T-cell (primary cell): ENCODE results near the gene TXNDC2. TPM values are rescaled to one million over a fixed set of nuclear protein-coding genes. Genes with fewer than 3 reads are reported as not detected.

Experiments used
- ATAC-seq, 4 experiments: fragments of 200-7000 bp in 3 of 4; fragments of 150-1000 bp in 1 of 4; cut with Tn5 transposase; replicated peaks in 1 of 4; 1 replicate in 3 of 4; 2 replicates in 1 of 4; pipeline ENCODE4 v1.10.0; 2021; ENCODE audit warnings: moderate library complexity in 3 of 4, mild to moderate bottlenecking in 2 of 4, moderate number of reproducible peaks in 1 of 4
- CTCF ChIA-PET, 2 donors: fragments of 300-600 bp; sonication (Branson Sonifier 250); formaldehyde crosslinking; loops; one replicate each; lab custom pipeline; 2022; ENCODE audit warnings: antibody characterized with exemption in 2 of 2; lab: Charles Lee
- POLR2A ChIA-PET, 2 donors: fragments of 300-600 bp; sonication (Branson Sonifier 250); formaldehyde crosslinking; loops; one replicate each; lab custom pipeline; 2022; ENCODE audit warnings: antibody characterized with exemption in 2 of 2; lab: Charles Lee
- DNase-seq, 35 experiments: peaks; one replicate each; pipeline versions ENCODE4 v3.0.0 to v3.0.0-alpha.2; 2013 to 2023
- H3K27ac ChIP-seq: one replicate; pipeline ENCODE4 v1.5.1; 2013; ENCODE audit warnings: low read length
- H3K27me3 ChIP-seq, 2 experiments: replicated peaks in 1 of 2; 1 replicate in 1 of 2; 2 replicates in 1 of 2; pipeline versions ENCODE4 v1.6.1 to v1.7.0; 2013; ENCODE audit warnings: low read length in 1 of 2, mixed read lengths in 1 of 2; ENCODE audit not compliant: control insufficient read depth in 2 of 2, insufficient read depth in 2 of 2; ENCODE audit errors: extremely low read depth in 1 of 2
- H3K36me3 ChIP-seq, 2 donors: 1 replicate in 1 of 2; 2 replicates in 1 of 2; pipeline versions ENCODE4 v1.6.1 to v1.7.0; 2013; ENCODE audit warnings: low read length in 1 of 2; ENCODE audit not compliant: control insufficient read depth in 2 of 2, insufficient read depth in 1 of 2; ENCODE audit errors: extremely low read depth in 1 of 2
- H3K4me1 ChIP-seq, 2 experiments: 1 replicate in 1 of 2; 2 replicates in 1 of 2; pipeline versions ENCODE4 v1.6.1 to v1.7.0; 2013; ENCODE audit warnings: low read length in 2 of 2, mixed read lengths in 1 of 2; ENCODE audit not compliant: insufficient read depth in 2 of 2, control insufficient read depth in 1 of 2; ENCODE audit errors: extremely low read depth in 1 of 2
- H3K4me3 ChIP-seq, 2 donors: 1 replicate in 1 of 2; 2 replicates in 1 of 2; pipeline versions ENCODE4 v1.5.1 to v1.7.0; 2013; ENCODE audit warnings: mild to moderate bottlenecking in 2 of 2, low read length in 1 of 2, moderate library complexity in 1 of 2; ENCODE audit not compliant: control insufficient read depth in 1 of 2; ENCODE audit errors: extremely low read depth in 1 of 2
- H3K9me3 ChIP-seq: 2 replicates; pipeline ENCODE4 v1.7.0; 2013
- H3K27ac Mint-ChIP-seq, 2 donors: one replicate each; pipeline ENCODE4 v1.8.0; 2020 to 2021; ENCODE audit warnings: mild to moderate bottlenecking in 2 of 2, mixed read lengths in 2 of 2
- H3K27me3 Mint-ChIP-seq, 2 donors: one replicate each; pipeline ENCODE4 v1.8.0; 2021 to 2022; ENCODE audit warnings: mixed read lengths in 2 of 2
- H3K36me3 Mint-ChIP-seq: one replicate; pipeline ENCODE4 v1.8.0; 2021; ENCODE audit warnings: mixed read lengths
- H3K4me1 Mint-ChIP-seq, 3 donors: one replicate each; pipeline ENCODE4 v1.8.0; 2020 to 2022; ENCODE audit warnings: mixed read lengths in 3 of 3, mild to moderate bottlenecking in 1 of 3
- H3K4me3 Mint-ChIP-seq, 3 donors: one replicate each; pipeline ENCODE4 v1.8.0; 2020 to 2022; ENCODE audit warnings: mild to moderate bottlenecking in 3 of 3, mixed read lengths in 3 of 3, moderate library complexity in 3 of 3
- H3K9me3 Mint-ChIP-seq, 3 donors: one replicate each; pipeline ENCODE4 v1.8.0; 2020 to 2022; ENCODE audit warnings: mixed read lengths in 3 of 3
- WGBS: methylation state at CpG from one replicate; pipeline ENCODE4 v1.1.5; 2013; ENCODE audit warnings: missing lambda C conversion rate; ENCODE audit not compliant: insufficient coverage; 5-methylcytosine and 5-hydroxymethylcytosine counted together
- total RNA-seq, 35 experiments: library from RNA in 6 of 35; stranded (reverse) in 6 of 35; fragments of 120-200 nt in 1 of 35; gene quantifications; one replicate each; pipeline versions ENCODE4 v1.2.1 to v1.2.4 and lab custom pipeline; 2013 to 2026

Gene TXNDC2
- total RNA-seq, 5 donors from 2014 or later (not counting 1 experiment from before 2014, with no cell fraction given) = not detected

GRCh38 chr18:9845256-9845655 lies 40.5 kb upstream of the TXNDC2 start:
- Histone ChIP-seq H3K4me3 (no peak overlapping the region), H3K36me3 (no peaks in the 10 kb centered on the region), H3K27me3 (peaks cover 0 to 10% of the 10 kb centered on the region in 2 experiments), H3K4me1 (no peaks in the 10 kb centered on the region), H3K9me3 (no peaks in the 10 kb centered on the region), H3K27ac (no peak overlapping the region)
- Mint-ChIP-seq H3K9me3 (no peaks in the 10 kb centered on the region), H3K4me3 (no peak overlapping the region), H3K27me3 (peaks cover 14 to 25% of the 10 kb centered on the region in 2 donors), H3K4me1 (no peaks in the 10 kb centered on the region), H3K36me3 (no peaks in the 10 kb centered on the region), H3K27ac (no peak overlapping the region)
- 47% methylated on average over 2 of the region's 3 CpGs for WGBS
- ChIA-PET POLR2A (no interaction called here), CTCF (interaction anchor here in 1 of 2 donors (0.7 kb wide), 1 partner anchor 90 kb away, joined by 3 read pairs; no protein-coding TSS in a partner anchor)
- ATAC-seq (no peak), DNase-seq (no peak)

GRCh38 chr18:9846162-9846925 lies 39.4 kb upstream of the TXNDC2 start:
- Histone ChIP-seq H3K27ac (no peak overlapping the region), H3K9me3 (no peaks in the 10 kb centered on the region), H3K36me3 (no peaks in the 10 kb centered on the region), H3K4me1 (no peaks in the 10 kb centered on the region), H3K4me3 (no peak overlapping the region), H3K27me3 (peaks cover 0 to 10% of the 10 kb centered on the region in 2 experiments)
- H3K4me1 Mint-ChIP-seq = no peaks in the 10 kb centered on the region
- ChIA-PET CTCF (no interaction called here), POLR2A (no interaction called here)
- H3K27ac Mint-ChIP-seq = no peak overlapping the region
- ATAC-seq (no peak), DNase-seq (no peak)
- H3K4me3 Mint-ChIP-seq = no peak overlapping the region
- no peaks in the 10 kb centered on the region for H3K9me3 Mint-ChIP-seq
- 70% methylated on average over 10 of the region's 10 CpGs for WGBS
- no peaks in the 10 kb centered on the region for H3K36me3 Mint-ChIP-seq
- H3K27me3 Mint-ChIP-seq = peaks cover 14 to 25% of the 10 kb centered on the region in 2 donors

DNA sequence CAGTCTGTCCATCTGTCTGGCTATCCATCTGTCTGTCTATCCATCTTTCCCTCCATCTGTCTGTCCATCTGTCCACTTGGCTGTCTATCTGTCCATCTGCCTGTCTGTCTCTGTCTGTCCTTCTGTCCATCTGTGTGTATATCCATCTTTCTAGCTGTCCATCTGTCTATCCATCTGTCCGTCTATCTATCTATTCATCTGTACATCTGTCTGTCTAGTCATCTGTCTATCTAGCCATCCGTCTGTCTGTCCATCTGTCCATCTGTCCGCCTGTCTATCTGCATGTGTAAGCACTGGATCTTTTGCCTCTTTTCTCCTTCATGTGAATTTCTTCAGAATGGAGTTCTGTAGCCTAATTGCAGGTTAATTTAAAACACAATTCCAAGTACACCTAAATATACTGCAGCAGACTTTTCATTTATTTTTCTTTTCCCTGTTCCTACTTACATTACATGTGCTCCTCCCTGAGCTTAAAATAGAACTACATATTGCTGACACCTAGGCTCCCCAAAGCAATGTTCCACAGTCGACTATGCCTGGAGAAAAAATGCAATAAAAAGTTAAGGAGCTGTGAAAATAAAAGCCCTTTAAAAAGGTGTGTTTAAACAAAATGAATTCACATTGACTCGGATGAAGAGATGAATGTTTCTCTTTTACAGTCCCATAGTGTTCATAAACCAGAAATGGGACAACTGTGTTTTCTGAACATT lies 37.4 kb upstream of the TXNDC2 start:
- no peaks in the 10 kb centered on the region for H3K36me3 Mint-ChIP-seq
- no peak overlapping the region for H3K27ac Mint-ChIP-seq
- no peaks in the 10 kb centered on the region for H3K9me3 ChIP-seq
- H3K4me1 ChIP-seq = no peaks in the 10 kb centered on the region
- ChIA-PET CTCF (no interaction called here), POLR2A (no interaction called here)
- no peaks in the 10 kb centered on the region for H3K4me1 Mint-ChIP-seq
- no peaks in the 10 kb centered on the region for H3K36me3 ChIP-seq
- peaks cover 14 to 25% of the 10 kb centered on the region in 2 donors for H3K27me3 Mint-ChIP-seq
- H3K4me3 Mint-ChIP-seq = no peak overlapping the region
- H3K4me3 ChIP-seq = no peak overlapping the region
- 91% methylated on average over 4 of the region's 5 CpGs for WGBS
- H3K27me3 ChIP-seq = peaks cover 0 to 10% of the 10 kb centered on the region in 2 experiments
- no peak overlapping the region for H3K27ac ChIP-seq
- H3K9me3 Mint-ChIP-seq = no peaks in the 10 kb centered on the region
- DNase-seq (no peak), ATAC-seq (no peak)

DNA sequence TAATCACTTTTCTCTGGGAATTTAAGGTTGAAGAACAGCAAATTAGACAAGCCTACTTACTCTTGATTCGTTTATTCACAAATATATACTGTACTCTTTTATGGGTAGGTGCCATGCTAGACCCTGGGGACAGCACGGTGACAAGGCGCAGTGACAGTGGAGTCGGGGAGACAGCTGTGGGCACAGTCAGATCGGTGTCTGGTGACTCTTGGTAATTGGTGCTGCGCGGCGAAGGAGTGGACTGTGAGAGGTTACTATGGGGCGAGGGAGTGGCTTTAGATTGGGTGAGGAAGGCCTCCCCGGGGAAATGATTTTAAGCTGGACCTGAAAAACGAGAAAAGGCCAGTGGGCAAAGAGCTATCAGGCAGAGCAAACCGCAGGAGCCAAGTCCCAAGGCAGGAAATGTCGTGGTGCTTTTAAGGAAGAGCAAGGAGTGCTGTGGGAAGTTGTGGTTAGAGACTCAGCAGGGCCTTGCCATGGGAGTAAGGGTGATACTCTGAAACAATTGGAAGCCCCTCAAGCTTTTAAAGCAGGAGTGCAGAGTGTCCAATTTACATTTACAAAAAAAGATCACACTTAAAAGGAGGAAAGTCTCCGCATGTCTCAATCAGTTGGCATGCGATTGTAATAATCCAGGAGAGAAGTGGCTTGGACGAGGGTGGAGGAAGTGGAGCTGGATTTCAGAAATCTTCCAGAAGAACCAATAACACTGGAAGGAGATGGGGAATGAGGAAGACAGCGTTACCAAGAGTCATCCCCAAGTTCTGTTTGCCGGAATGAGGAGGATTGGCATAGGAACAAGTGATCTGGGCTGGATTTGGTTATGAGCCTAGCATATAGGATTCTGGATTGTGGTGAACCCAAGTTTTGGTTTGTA lies 36.1 kb upstream of the TXNDC2 start:
- Mint-ChIP-seq H3K36me3 (no peaks in the 10 kb centered on the region), H3K9me3 (no peaks in the 10 kb centered on the region), H3K4me3 (no peak overlapping the region), H3K27me3 (peaks cover 14 to 30% of the 10 kb centered on the region in 2 donors), H3K27ac (no peak overlapping the region), H3K4me1 (no peaks in the 10 kb centered on the region)
- Histone ChIP-seq H3K36me3 (no peaks in the 10 kb centered on the region), H3K27me3 (peaks cover 0 to 10% of the 10 kb centered on the region in 2 experiments), H3K27ac (no peak overlapping the region), H3K4me1 (no peaks in the 10 kb centered on the region), H3K4me3 (no peak overlapping the region), H3K9me3 (no peaks in the 10 kb centered on the region)
- POLR2A ChIA-PET = no interaction called here
- WGBS = 37% methylated on average over 13 of the region's 18 CpGs
- CTCF ChIA-PET = no interaction called here
- no peak for ATAC-seq
- DNase-seq = peak in 2 of 35 experiments; percentile 9 to 17

- H3K4me1 Mint-ChIP-seq = no peaks in the 10 kb centered on the region
Measured at GRCh38 chr18:9850309-9850708, 35.5 kb upstream of the TXNDC2 start.

GRCh38 chr18:9851511-9851910 lies 34.3 kb upstream of the TXNDC2 start:
- Histone ChIP-seq H3K4me1 (no peaks in the 10 kb centered on the region), H3K36me3 (no peaks in the 10 kb centered on the region), H3K9me3 (no peaks in the 10 kb centered on the region), H3K4me3 (no peak overlapping the region), H3K27me3 (peaks cover 0 to 10% of the 10 kb centered on the region in 2 experiments), H3K27ac (no peak overlapping the region)
- Mint-ChIP-seq H3K36me3 (no peaks in the 10 kb centered on the region), H3K9me3 (no peaks in the 10 kb centered on the region), H3K4me3 (no peak overlapping the region), H3K27me3 (peaks cover 14 to 30% of the 10 kb centered on the region in 2 donors), H3K27ac (no peak overlapping the region), H3K4me1 (no peaks in the 10 kb centered on the region)
- POLR2A ChIA-PET = no interaction called here
- no CpG with 5 or more reads among the region's 2 CpGs for WGBS
- CTCF ChIA-PET = no interaction called here
- DNase-seq = no peak
- no peak for ATAC-seq

More at GRCh38 chr18:9850309-9850708, 35.5 kb upstream of the TXNDC2 start:
- no peaks in the 10 kb centered on the region for H3K36me3 ChIP-seq
- no peak overlapping the region for H3K4me3 Mint-ChIP-seq
- H3K9me3 Mint-ChIP-seq = no peaks in the 10 kb centered on the region
- peaks cover 14 to 30% of the 10 kb centered on the region in 2 donors for H3K27me3 Mint-ChIP-seq
- POLR2A ChIA-PET = no interaction called here
- no peaks in the 10 kb centered on the region for H3K9me3 ChIP-seq
- CTCF ChIA-PET = no interaction called here
- no peaks in the 10 kb centered on the region for H3K36me3 Mint-ChIP-seq
- H3K4me1 ChIP-seq = no peaks in the 10 kb centered on the region
- H3K27me3 ChIP-seq = peaks cover 0 to 10% of the 10 kb centered on the region in 2 experiments
- no peak for ATAC-seq
- no peak overlapping the region for H3K27ac ChIP-seq
- H3K4me3 ChIP-seq = no peak overlapping the region
- no peak for DNase-seq
- no peak overlapping the region for H3K27ac Mint-ChIP-seq
- 100% methylated on average over 1 of the region's 3 CpGs for WGBS
